GM12891 (cell line): Measurements from ENCODE around the gene CRISPLD2.

ENCODE experiments used
- DNase-seq: peaks from one replicate; pipeline ENCODE4 v3.0.0; 2011; ENCODE audit warnings: low spot score; ENCODE audit not compliant: insufficient read length
- FAIRE-seq: peaks from 2 replicates; lab custom pipeline; 2011; peaks lifted over from hg19 to GRCh38; lab: Jason Lieb, UNC
- PAX5 ChIP-seq: IDR thresholded peaks from 2 replicates; pipeline ENCODE4 v1.6.1; 2011; ENCODE audit warnings: low read length, moderate library complexity, mild to moderate bottlenecking; ENCODE audit not compliant: insufficient read depth, severe bottlenecking
- POLR2A ChIP-seq: IDR thresholded peaks from 2 replicates; pipeline ENCODE4 v1.6.1; 2011; ENCODE audit warnings: low read depth, low read length, control low read depth
- POLR2AphosphoS5 ChIP-seq: IDR thresholded peaks from 2 replicates; pipeline ENCODE4 v1.6.1; 2011; ENCODE audit warnings: low read depth, low read length, control low read depth
- POU2F2 ChIP-seq: IDR thresholded peaks from 2 replicates; pipeline ENCODE4 v1.6.1; 2011; ENCODE audit warnings: low read depth, mild to moderate bottlenecking, control low read depth, low read length, moderate library complexity
- SPI1 ChIP-seq: IDR thresholded peaks from 2 replicates; pipeline ENCODE4 v1.6.1; 2011; ENCODE audit warnings: low read depth, low read length, control low read depth
- TAF1 ChIP-seq: IDR thresholded peaks from 2 replicates; pipeline ENCODE4 v1.6.1; 2011; ENCODE audit warnings: low read depth, low read length, control low read depth

The CRISPLD2 gene

GRCh38 chr16:84795329-84796053 is 24.3 kb upstream of the CRISPLD2 start:
- FAIRE-seq (no peak), DNase-seq (no peak)
- TF ChIP-seq POU2F2 (no peak), POLR2AphosphoS5 (no peak), SPI1 (no peak), PAX5 (no peak), POLR2A (no peak), TAF1 (no peak)

GRCh38 chr16:84800158-84800978 is 19.4 kb upstream of the CRISPLD2 start:
- TF ChIP-seq POLR2A (no peak), TAF1 (no peak), PAX5 (no peak), SPI1 (no peak), POLR2AphosphoS5 (no peak), POU2F2 (no peak)
- FAIRE-seq (no peak), DNase-seq (no peak)

GRCh38 chr16:84803146-84803545 is 16.6 kb upstream of the CRISPLD2 start:
- no peak for DNase-seq
- FAIRE-seq = no peak
- no peak for TF ChIP-seq POLR2A
- no peak for TF ChIP-seq PAX5
- no peak for TF ChIP-seq POU2F2
- TF ChIP-seq TAF1 = no peak
- TF ChIP-seq SPI1 = no peak
- TF ChIP-seq POLR2AphosphoS5 = no peak

GRCh38 chr16:84804326-84804725 is 15.5 kb upstream of the CRISPLD2 start:
- FAIRE-seq (no peak), DNase-seq (no peak)
- no peak for TF ChIP-seq POLR2A
- TF ChIP-seq TAF1 = no peak
- TF ChIP-seq PAX5 = no peak
- no peak for TF ChIP-seq POU2F2
- no peak for TF ChIP-seq POLR2AphosphoS5

- TF ChIP-seq SPI1 (peak; percentile 36; the same call in 1 of the 2 replicates), POLR2AphosphoS5 (no peak)
- no peak for FAIRE-seq
- no peak for DNase-seq
These were observed 13.4 kb upstream of the CRISPLD2 start for GRCh38 chr16:84806256-84806889.

- TF ChIP-seq PAX5 = no peak
- TF ChIP-seq TAF1 = no peak
- TF ChIP-seq POLR2AphosphoS5 = no peak
- TF ChIP-seq POLR2A = no peak
- TF ChIP-seq POU2F2 = no peak
- no peak for TF ChIP-seq SPI1
- DNase-seq = no peak
- FAIRE-seq = no peak
These were observed 12.9 kb upstream of the CRISPLD2 start for GRCh38 chr16:84806890-84807258.

GRCh38 chr16:84807776-84808175 is 12.0 kb upstream of the CRISPLD2 start:
- no peak for FAIRE-seq
- no peak for DNase-seq
- TF ChIP-seq SPI1 = no peak
- no peak for TF ChIP-seq TAF1
- no peak for TF ChIP-seq POLR2AphosphoS5
- no peak for TF ChIP-seq PAX5
- no peak for TF ChIP-seq POU2F2
- TF ChIP-seq POLR2A = no peak

GRCh38 chr16:84808826-84809225 is 11.0 kb upstream of the CRISPLD2 start:
- no peak for FAIRE-seq
- no peak for TF ChIP-seq POLR2A
- TF ChIP-seq SPI1 = no peak
- TF ChIP-seq PAX5 = no peak
- no peak for TF ChIP-seq POU2F2
- TF ChIP-seq POLR2AphosphoS5 = no peak
- TF ChIP-seq TAF1 = no peak
- no peak for DNase-seq

GRCh38 chr16:84810518-84811273 is 9.1 kb upstream of the CRISPLD2 start:
- DNase-seq (no peak), FAIRE-seq (peak; percentile 56)
- TF ChIP-seq PAX5 (no peak), POU2F2 (no peak), POLR2AphosphoS5 (no peak), POLR2A (no peak), SPI1 (no peak), TAF1 (no peak)
